ENCODE data around the gene FOXK2.

Gene FOXK2

GRCh38 chr17:82518826-82519810, at the start of gene FOXK2:
TSS of gene FOXK2 (plus strand) at chr17:82519732. CDS start at chr17:82519889, 157 bp downstream.
- DNase-seq, result peak; percentile 95

- DNase-seq, result no peak
These were observed 49.5 kb upstream of the FOXK2 start for GRCh38 chr17:82470065-82470464.

- DNase-seq, result no peak
These were observed 45.1 kb upstream of the FOXK2 start for GRCh38 chr17:82474223-82475010.

GRCh38 chr17:82475458-82475857, 44.1 kb upstream of the FOXK2 start:
- DNase-seq, result no peak

GRCh38 chr17:82477934-82478333, 41.6 kb upstream of the FOXK2 start:
- DNase-seq, result no peak

GRCh38 chr17:82479602-82480001, 39.9 kb upstream of the FOXK2 start:
- DNase-seq, result no peak

- no peak for DNase-seq
These were observed 39.2 kb upstream of the FOXK2 start for GRCh38 chr17:82480318-82480717.

GRCh38 chr17:82483204-82483660, 36.3 kb upstream of the FOXK2 start:
- no peak for DNase-seq

GRCh38 chr17:82483836-82484235, 35.7 kb upstream of the FOXK2 start:
- DNase-seq, result no peak

GRCh38 chr17:82486231-82487094, 33.1 kb upstream of the FOXK2 start:
- no peak for DNase-seq

- no peak for DNase-seq
These were observed 31.6 kb upstream of the FOXK2 start for GRCh38 chr17:82487910-82488309.

GRCh38 chr17:82489117-82489516, 30.4 kb upstream of the FOXK2 start:
- DNase-seq, result no peak

- DNase-seq, result no peak
These were observed 29.6 kb upstream of the FOXK2 start for GRCh38 chr17:82489851-82490511.

GRCh38 chr17:82490512-82491195, 28.9 kb upstream of the FOXK2 start:
- DNase-seq, result no peak

- DNase-seq, result no peak
These were observed 28.4 kb upstream of the FOXK2 start for GRCh38 chr17:82491196-82491530.

- DNase-seq, result no peak
These were observed 28.0 kb upstream of the FOXK2 start for GRCh38 chr17:82491533-82491932.

GRCh38 chr17:82492643-82493225, 26.8 kb upstream of the FOXK2 start:
- DNase-seq, result no peak

GRCh38 chr17:82493226-82493781, 26.2 kb upstream of the FOXK2 start:
- no peak for DNase-seq

GRCh38 chr17:82494236-82495055, 25.1 kb upstream of the FOXK2 start:
- DNase-seq, result peak; percentile 93

All from activated CD4-positive, alpha-beta T cell treated with anti-CD3 and anti-CD28 coated beads, Interleukin-2, amount 50 U/mL, for 16 hours (primary cell).